ENCODE results near the gene MIPEP.

Gene MIPEP

DNA sequence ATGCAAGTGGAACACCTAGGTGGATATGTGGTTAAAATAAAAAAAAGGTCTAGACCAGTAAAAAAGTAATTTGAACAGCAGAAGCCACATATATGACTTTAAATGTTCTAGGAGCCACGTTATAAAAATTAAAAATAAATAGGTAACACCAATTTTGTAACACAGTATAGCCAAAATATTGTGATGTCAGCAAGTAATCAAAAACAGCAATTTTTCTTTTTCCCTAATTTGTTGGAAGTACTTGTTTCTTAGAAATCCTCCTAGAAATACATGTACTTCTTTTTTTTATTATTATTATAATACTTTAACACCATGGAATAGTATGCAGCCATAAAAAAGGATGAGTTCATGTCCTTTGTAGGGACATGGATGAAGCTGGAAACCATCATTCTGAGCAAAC, 33.8 kb upstream of the MIPEP start:
- Histone ChIP-seq H2AFZ (ENCODE audit: low read length) (no peak overlapping the region), H3K27me3 (ENCODE audit: insufficient read depth, low read length) (no peaks in the 10 kb centered on the region), H3K79me2 (ENCODE audit: insufficient read depth, low read length) (no peaks in the 10 kb centered on the region), H3K9me3 (ENCODE audit: low read length) (no peaks in the 10 kb centered on the region), H3F3A (ENCODE audit: insufficient read depth, low read length) (no peaks in the 10 kb centered on the region), H3K9ac (ENCODE audit: low read length) (no peak overlapping the region), H4K20me1 (ENCODE audit: insufficient read depth, low read length) (no peaks in the 10 kb centered on the region), H3K36me3 (ENCODE audit: insufficient read depth, low read length) (no peaks in the 10 kb centered on the region), H3K27ac (ENCODE audit: low read depth, low read length, poor library complexity, severe bottlenecking) (no peak overlapping the region), H3K4me3 (ENCODE audit: low read depth, low read length, poor library complexity, severe bottlenecking) (no peak overlapping the region), H3K4me1 (ENCODE audit: insufficient read depth, low read length, severe bottlenecking) (no peaks in the 10 kb centered on the region), H3K9me2 (ENCODE audit: low read depth, low read length) (no peaks in the 10 kb centered on the region), H3K4me2 (ENCODE audit: low read length) (no peak overlapping the region)
- TF ChIP-seq EZH2 (IDR thresholded peaks at IDR 0.05; ENCODE audit: borderline replicate concordance, low read length): no peak
- TF ChIP-seq, protein P1, sequence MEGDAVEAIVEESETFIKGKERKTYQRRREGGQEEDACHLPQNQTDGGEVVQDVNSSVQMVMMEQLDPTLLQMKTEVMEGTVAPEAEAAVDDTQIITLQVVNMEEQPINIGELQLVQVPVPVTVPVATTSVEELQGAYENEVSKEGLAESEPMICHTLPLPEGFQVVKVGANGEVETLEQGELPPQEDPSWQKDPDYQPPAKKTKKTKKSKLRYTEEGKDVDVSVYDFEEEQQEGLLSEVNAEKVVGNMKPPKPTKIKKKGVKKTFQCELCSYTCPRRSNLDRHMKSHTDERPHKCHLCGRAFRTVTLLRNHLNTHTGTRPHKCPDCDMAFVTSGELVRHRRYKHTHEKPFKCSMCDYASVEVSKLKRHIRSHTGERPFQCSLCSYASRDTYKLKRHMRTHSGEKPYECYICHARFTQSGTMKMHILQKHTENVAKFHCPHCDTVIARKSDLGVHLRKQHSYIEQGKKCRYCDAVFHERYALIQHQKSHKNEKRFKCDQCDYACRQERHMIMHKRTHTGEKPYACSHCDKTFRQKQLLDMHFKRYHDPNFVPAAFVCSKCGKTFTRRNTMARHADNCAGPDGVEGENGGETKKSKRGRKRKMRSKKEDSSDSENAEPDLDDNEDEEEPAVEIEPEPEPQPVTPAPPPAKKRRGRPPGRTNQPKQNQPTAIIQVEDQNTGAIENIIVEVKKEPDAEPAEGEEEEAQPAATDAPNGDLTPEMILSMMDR (IDR thresholded peaks at IDR 0.05; ENCODE audit: low read length): no peak

GRCh38 chr13:23922005-23922932, 33.1 kb upstream of the MIPEP start:
- no peaks in the 10 kb centered on the region for H3K9me3 ChIP-seq (ENCODE audit: low read length)
- H3K27ac ChIP-seq (ENCODE audit: low read depth, low read length, poor library complexity, severe bottlenecking): no peak overlapping the region
- TF ChIP-seq, protein P1 (IDR thresholded peaks at IDR 0.05; ENCODE audit: low read length): no peak
- TF ChIP-seq EZH2 (IDR thresholded peaks at IDR 0.05; ENCODE audit: borderline replicate concordance, low read length): no peak
- H4K20me1 ChIP-seq (ENCODE audit: insufficient read depth, low read length): no peaks in the 10 kb centered on the region
- H3K4me1 ChIP-seq (ENCODE audit: insufficient read depth, low read length, severe bottlenecking): no peaks in the 10 kb centered on the region
- no peaks in the 10 kb centered on the region for H3K36me3 ChIP-seq (ENCODE audit: insufficient read depth, low read length)
- H3K4me3 ChIP-seq (ENCODE audit: low read depth, low read length, poor library complexity, severe bottlenecking): no peak overlapping the region
- H3K4me2 ChIP-seq (ENCODE audit: low read length): no peak overlapping the region
- H3K27me3 ChIP-seq (ENCODE audit: insufficient read depth, low read length): no peaks in the 10 kb centered on the region
- H3K9me2 ChIP-seq (ENCODE audit: low read depth, low read length): no peaks in the 10 kb centered on the region
- no peak overlapping the region for H3K9ac ChIP-seq (ENCODE audit: low read length)
- no peak overlapping the region for H2AFZ ChIP-seq (ENCODE audit: low read length)
- H3K79me2 ChIP-seq (ENCODE audit: insufficient read depth, low read length): no peaks in the 10 kb centered on the region
- no peaks in the 10 kb centered on the region for H3F3A ChIP-seq (ENCODE audit: insufficient read depth, low read length)

DNA sequence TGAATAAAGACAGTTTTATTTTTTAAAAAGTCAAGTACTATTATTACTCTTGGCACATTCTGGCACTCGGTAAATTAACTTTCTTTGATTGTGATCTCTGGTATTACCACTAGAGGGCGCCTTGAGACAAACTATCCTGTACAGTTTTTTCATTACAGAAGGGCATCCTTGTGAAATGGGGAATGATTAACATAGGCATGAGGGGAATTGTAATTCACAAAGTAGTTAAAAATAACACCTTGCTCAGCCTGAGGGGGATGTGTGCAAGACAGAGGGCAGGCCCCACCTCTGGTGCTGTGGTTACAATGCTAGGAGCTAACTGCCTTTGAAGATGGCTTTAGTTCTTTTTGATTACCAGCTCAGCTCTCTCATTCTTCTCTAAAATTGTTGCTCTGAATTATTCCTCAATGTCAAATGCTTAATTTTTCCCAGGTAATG, 32.3 kb upstream of the MIPEP start:
- H3K27ac ChIP-seq (ENCODE audit: low read depth, low read length, poor library complexity, severe bottlenecking): no peak overlapping the region
- H3K4me3 ChIP-seq (ENCODE audit: low read depth, low read length, poor library complexity, severe bottlenecking): no peak overlapping the region
- no peaks in the 10 kb centered on the region for H3K36me3 ChIP-seq (ENCODE audit: insufficient read depth, low read length)
- no peak overlapping the region for H2AFZ ChIP-seq (ENCODE audit: low read length)
- no peaks in the 10 kb centered on the region for H3K4me1 ChIP-seq (ENCODE audit: insufficient read depth, low read length, severe bottlenecking)
- H3F3A ChIP-seq (ENCODE audit: insufficient read depth, low read length): no peaks in the 10 kb centered on the region
- H3K27me3 ChIP-seq (ENCODE audit: insufficient read depth, low read length): no peaks in the 10 kb centered on the region
- H3K4me2 ChIP-seq (ENCODE audit: low read length): no peak overlapping the region
- H3K9me2 ChIP-seq (ENCODE audit: low read depth, low read length): no peaks in the 10 kb centered on the region
- H4K20me1 ChIP-seq (ENCODE audit: insufficient read depth, low read length): no peaks in the 10 kb centered on the region
- no peaks in the 10 kb centered on the region for H3K9me3 ChIP-seq (ENCODE audit: low read length)
- no peaks in the 10 kb centered on the region for H3K79me2 ChIP-seq (ENCODE audit: insufficient read depth, low read length)
- H3K9ac ChIP-seq (ENCODE audit: low read length): no peak overlapping the region
- TF ChIP-seq EZH2 (IDR thresholded peaks at IDR 0.05; ENCODE audit: borderline replicate concordance, low read length): no peak
- TF ChIP-seq, protein P1 (IDR thresholded peaks at IDR 0.05; ENCODE audit: low read length): peak; percentile 66

Data from OCI-LY1 (cell line).